GM12878 (cell line): ENCODE data around the gene VEGFB.

Source experiments
- SUZ12 ChIP-seq: fragments of 200-600 bp; sonication (generic); IDR thresholded peaks from one replicate; pipeline ENCODE4 v1.6.1; 2018; ENCODE audit warnings: antibody characterized with exemption, mild to moderate bottlenecking; ENCODE audit not compliant: unreplicated experiment
- TF ChIP-seq, protein P1 (sequence below): IDR thresholded peaks from 2 replicates; pipeline ENCODE4 v1.6.1; 2012; ENCODE audit warnings: mild to moderate bottlenecking, low read depth, low read length
- TF ChIP-seq, protein P2 (sequence below), 3 experiments: IDR thresholded peaks in 2 of 3; conservative IDR thresholded peaks in 1 of 3; 2 replicates each; pipeline ENCODE4 v1.5.1; 2011; ENCODE audit warnings: low read depth in 3 of 3, low read length in 3 of 3, mild to moderate bottlenecking in 3 of 3, control low read depth in 2 of 3, moderate library complexity in 2 of 3, inconsistent platforms in 1 of 3, mixed read lengths in 1 of 3; ENCODE audit not compliant: control insufficient read depth in 2 of 3, insufficient read depth in 1 of 3; ENCODE audit errors: extremely low read depth in 1 of 3

DNA sequence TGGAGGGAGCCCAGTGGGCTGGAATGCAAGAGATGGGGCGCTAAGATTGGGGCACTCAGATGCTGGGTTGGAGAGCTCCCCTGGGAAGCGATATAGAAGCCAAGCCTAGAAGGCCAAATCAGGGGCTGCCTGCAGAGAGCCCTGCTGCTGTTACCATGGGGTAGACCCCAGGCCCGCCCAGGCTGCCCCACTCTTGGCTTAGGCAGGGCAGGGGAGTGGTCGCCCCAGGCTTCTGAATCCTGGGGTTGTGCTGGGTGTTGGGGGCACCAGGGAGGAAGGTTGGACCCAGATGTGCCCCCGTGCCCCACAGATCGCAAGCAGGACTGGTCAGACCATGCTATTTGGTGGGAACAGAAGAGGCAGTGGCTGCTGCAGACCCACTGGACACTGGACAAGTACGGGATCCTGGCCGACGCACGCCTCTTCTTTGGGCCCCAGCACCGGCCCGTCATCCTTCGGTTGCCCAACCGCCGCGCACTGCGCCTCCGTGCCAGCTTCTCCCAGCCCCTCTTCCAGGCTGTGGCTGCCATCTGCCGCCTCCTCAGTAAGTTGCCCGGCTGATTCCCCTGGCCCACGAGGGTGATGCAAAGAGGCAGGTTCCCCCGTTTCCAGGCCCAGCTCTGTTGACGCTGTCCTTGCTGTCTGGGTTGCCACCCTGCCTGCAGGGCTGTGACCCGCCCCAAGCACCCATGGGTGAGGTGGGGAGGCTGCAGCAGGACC, 23.9 kb upstream of the VEGFB start:
- TF ChIP-seq, protein P1, sequence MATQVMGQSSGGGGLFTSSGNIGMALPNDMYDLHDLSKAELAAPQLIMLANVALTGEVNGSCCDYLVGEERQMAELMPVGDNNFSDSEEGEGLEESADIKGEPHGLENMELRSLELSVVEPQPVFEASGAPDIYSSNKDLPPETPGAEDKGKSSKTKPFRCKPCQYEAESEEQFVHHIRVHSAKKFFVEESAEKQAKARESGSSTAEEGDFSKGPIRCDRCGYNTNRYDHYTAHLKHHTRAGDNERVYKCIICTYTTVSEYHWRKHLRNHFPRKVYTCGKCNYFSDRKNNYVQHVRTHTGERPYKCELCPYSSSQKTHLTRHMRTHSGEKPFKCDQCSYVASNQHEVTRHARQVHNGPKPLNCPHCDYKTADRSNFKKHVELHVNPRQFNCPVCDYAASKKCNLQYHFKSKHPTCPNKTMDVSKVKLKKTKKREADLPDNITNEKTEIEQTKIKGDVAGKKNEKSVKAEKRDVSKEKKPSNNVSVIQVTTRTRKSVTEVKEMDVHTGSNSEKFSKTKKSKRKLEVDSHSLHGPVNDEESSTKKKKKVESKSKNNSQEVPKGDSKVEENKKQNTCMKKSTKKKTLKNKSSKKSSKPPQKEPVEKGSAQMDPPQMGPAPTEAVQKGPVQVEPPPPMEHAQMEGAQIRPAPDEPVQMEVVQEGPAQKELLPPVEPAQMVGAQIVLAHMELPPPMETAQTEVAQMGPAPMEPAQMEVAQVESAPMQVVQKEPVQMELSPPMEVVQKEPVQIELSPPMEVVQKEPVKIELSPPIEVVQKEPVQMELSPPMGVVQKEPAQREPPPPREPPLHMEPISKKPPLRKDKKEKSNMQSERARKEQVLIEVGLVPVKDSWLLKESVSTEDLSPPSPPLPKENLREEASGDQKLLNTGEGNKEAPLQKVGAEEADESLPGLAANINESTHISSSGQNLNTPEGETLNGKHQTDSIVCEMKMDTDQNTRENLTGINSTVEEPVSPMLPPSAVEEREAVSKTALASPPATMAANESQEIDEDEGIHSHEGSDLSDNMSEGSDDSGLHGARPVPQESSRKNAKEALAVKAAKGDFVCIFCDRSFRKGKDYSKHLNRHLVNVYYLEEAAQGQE = no peak
- TF ChIP-seq, protein P2, sequence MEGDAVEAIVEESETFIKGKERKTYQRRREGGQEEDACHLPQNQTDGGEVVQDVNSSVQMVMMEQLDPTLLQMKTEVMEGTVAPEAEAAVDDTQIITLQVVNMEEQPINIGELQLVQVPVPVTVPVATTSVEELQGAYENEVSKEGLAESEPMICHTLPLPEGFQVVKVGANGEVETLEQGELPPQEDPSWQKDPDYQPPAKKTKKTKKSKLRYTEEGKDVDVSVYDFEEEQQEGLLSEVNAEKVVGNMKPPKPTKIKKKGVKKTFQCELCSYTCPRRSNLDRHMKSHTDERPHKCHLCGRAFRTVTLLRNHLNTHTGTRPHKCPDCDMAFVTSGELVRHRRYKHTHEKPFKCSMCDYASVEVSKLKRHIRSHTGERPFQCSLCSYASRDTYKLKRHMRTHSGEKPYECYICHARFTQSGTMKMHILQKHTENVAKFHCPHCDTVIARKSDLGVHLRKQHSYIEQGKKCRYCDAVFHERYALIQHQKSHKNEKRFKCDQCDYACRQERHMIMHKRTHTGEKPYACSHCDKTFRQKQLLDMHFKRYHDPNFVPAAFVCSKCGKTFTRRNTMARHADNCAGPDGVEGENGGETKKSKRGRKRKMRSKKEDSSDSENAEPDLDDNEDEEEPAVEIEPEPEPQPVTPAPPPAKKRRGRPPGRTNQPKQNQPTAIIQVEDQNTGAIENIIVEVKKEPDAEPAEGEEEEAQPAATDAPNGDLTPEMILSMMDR (IDR thresholded peaks at IDR 0.05 in 2 of 3, conservative IDR thresholded peaks at IDR 0.05 in 1 of 3; ENCODE audit: control insufficient read depth in 2 of 3, extremely low read depth in 1 of 3, insufficient read depth in 1 of 3, low read depth in 3 of 3, low read length in 3 of 3) = no peak
- TF ChIP-seq SUZ12 = no peak
